Brain pericyte (primary cell): Measurements from ENCODE around the gene EIF3I.

Experiments
- DNase-seq: peaks from one replicate; pipeline ENCODE4 v3.0.0-alpha.2; 2012; ENCODE audit warnings: low read depth, low spot score

Gene EIF3I

DNA sequence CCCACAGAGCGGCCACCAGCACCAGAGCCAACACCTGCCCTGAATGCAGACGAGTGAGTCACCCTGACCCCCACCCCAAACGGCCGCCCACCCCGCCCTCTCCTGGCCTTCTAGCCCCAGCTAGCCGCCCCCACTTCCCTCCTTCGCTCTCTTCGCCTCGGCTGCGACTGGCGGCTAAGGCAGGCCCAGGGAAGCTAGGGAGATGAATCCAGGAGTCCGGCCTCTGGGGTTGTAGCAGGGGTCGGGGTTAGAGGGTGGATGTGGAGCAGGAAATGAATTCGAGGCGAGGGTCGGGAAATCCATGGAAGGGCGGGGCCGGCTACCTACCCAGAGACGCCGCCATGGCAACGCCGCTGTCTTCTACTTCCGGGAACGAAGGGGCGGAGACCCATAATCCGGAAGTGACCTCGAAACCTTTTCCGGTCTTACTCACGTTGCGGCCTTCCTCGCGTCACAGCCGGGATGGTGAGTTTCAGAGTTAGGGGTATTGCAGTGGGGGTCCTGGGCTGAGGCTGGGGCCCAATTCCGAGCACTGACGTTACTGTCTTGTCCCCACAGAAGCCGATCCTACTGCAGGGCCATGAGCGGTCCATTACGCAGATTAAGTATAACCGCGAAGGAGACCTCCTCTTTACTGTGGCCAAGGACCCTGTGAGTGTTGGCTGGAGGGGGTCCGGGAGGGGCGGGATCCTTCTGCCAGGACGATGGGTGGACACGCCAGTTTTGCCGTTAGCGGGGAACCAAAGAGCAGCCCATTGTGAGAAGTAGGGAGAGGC, at the start of gene EIF3I, which contains the start of gene TMEM234:
Gene EIF3I (plus strand): TSS at position 428 of the 776 bp plus-strand sequence. CDS start 35 bp downstream, at position 463.
Gene TMEM234 (minus strand): TSS at position 374 of the 776 bp plus-strand sequence. CDS start 31 bp downstream, at position 343.
- peak; percentile 71 for DNase-seq

GRCh38 chr1:32172621-32173245, 49.5 kb upstream of the EIF3I start:
- DNase-seq: no peak

DNA sequence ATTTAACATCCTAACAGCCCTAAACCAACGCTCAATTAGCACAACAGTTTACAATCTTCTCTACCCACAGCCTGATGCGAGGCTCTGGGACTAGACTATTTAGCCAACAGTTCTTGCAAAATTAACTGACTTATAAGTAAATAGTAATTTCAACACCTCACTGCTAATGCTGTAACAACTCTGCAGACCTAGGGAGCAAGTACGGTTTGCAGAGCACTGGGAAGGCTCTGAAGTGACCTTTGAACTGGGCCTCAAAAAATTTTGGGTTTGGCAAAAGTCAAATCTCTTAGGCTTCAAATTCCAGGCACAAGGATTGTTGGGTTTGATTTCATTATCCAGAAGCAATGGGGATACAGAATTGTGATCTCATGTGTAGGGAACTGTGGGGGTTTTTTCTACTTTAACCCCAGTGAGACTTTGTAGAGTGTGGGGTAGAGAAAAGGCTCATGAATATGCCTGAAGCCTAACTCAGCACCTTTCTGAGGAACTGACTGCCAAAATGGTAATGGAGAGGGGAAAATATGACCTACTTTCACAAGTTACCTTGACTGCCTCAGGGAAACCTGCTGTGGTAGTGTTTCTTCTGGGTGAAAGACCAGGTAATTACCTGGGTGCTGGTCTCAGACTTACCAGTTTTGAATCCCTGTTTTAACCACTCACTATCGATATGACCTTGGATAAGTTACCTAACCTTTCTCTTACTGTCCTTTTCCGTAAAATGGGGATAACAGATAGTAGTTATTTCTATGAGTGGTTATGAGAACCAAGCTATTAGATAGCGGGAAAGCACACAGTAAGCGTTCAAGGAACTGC, 43.6 kb upstream of the EIF3I start:
- no peak for DNase-seq

DNA sequence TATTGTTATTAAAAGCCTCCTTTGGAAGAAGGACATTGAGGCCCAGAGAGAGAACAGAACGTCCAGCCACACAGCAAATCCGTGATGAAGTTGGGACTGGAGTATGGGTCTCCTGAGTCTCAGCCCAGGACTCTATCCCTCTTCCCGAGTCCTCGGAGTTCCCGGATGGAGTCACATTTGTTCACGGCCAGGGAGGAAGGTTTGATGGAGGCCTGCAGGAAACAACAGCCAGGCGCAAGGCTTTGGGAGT, 43.1 kb upstream of the EIF3I start:
- DNase-seq: no peak

DNA sequence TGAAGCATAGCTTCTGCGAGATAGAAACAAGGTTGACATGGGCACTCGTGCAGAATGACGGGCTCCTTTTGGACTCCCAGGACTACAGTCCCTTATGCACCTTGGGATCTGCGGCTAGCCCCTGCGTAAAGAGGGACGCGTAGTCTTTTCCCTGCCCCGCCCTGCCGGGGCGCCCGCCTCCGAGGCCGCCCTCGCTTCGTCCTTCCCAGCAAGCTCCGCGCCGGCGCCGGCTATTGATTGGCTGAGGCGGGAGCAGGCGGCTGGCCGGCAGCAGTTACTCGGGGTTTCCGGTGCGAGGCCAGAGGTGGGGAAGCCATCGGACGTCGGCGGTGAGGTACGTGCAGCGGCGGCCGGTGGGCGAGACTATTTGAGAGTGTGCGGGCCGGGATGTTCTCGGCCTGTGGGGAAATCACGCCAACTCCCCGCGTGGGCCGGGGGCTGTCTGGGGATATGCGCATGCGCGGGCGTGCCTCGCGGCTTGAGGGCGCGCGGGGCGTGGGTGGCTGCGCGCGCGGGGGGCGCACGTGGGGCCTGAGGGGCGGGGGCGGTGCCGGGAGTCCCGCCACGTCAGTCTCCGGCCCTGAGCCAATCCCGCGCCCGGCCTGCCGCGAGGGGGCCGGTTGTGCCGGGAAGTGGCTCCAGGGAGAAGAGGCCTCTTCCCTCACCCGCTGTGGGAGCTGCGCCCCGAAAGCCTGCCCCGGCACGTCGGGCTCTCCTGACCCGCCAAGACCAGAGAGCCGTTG, 42.6 kb upstream of the EIF3I start, which contains the start of gene TXLNA:
Gene TXLNA (plus strand): TSS at position 233 of the 743 bp plus-strand sequence. CDS start 671 bp downstream, outside the sequence.
- peak; percentile 66 for DNase-seq

DNA sequence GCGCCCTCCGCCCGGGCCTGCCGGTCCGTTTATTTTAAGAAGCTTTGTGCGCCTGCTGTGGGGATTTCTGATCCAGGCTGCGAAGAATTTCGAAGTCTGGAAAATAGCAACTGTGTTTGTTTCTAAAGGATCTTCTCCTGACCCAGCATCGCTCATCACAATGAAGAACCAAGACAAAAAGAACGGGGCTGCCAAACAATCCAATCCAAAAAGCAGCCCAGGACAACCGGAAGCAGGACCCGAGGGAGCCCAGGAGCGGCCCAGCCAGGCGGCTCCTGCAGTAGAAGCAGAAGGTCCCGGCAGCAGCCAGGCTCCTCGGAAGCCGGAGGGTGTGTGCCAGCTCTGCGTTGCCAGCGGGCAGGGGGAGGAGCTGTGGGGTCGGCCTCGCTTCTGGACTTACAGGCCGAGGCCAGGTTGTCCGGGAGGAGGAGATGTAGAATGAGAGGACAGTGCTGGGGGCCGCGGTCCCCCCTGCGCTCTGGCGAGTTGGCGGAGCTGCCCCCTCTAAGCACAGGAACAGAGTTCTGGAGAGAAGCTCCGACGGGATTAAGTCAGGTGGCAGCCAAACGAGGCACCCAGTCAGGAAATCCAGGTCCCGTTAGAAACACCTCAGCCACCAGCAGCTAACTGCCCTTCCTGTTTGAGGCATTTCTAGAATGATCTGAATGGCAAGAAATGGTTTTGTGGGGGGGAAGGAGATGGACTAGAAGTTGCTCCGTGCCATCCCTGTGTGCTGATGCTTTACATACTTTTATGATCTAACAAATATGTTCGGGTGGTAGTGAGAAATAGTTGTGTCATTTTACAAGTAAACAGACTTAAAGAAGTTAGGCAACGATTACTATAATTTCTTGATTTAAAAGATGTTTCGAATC, 41.8 kb upstream of the EIF3I start:
- DNase-seq: no peak

GRCh38 chr1:32181065-32181464, 41.1 kb upstream of the EIF3I start:
- DNase-seq: no peak

- no peak for DNase-seq
Measured at GRCh38 chr1:32181563-32181962, 40.6 kb upstream of the EIF3I start.

GRCh38 chr1:32182060-32182459, 40.1 kb upstream of the EIF3I start:
- DNase-seq: no peak

DNA sequence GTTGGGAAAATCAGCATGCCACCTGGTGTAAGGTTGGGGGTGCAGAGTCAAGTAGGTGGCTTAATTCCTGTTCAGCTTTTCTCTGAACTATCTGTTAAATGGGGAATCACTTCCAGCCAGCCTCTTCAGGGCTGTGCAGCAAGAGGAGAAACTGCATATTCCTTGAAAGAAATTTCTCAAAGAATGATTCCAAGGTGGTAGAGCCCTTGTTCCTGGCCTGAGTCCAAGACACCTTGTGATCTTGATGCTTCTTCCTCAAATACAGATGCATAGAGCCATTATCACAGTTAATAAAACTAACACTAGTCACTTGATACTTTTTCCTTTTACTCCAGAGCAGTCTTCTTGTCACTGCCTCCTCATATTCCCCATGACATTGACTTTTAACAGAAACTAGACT, 37.6 kb upstream of the EIF3I start:
- no peak for DNase-seq

- no peak for DNase-seq
Measured at GRCh38 chr1:32186077-32186476, 36.1 kb upstream of the EIF3I start.

DNA sequence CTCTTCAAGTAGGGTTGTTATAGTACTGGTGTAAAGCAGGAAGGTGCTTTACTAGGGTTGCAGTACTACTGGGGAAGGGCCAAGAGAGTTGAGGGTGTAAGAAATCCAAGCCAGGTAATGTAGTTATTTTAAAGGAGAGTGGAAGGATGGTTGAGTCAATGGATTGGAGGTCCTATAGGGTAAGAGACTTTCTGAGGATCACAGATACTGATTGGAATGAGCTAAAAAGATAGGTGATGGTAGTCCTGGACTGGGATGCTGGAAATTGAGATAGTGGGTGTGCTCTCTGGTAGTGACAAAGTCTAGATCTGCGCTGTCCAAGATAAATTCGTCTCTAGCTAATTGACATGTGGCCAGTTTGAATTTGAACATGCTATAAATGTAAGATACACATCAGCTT, 35.7 kb upstream of the EIF3I start:
- DNase-seq: no peak

- no peak for DNase-seq
Measured at GRCh38 chr1:32187850-32188249, 34.4 kb upstream of the EIF3I start.

GRCh38 chr1:32192220-32192948, 29.8 kb upstream of the EIF3I start:
- no peak for DNase-seq

DNA sequence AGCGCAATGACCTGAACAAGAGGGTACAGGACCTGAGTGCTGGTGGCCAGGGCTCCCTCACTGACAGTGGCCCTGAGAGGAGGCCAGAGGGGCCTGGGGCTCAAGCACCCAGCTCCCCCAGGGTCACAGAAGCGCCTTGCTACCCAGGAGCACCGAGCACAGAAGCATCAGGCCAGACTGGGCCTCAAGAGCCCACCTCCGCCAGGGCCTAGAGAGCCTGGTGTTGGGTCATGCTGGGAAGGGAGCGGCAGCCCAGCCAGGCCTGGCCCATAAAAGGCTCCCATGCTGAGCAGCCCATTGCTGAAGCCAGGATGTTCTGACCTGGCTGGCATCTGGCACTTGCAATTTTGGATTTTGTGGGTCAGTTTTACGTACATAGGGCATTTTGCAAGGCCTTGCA, 27.2 kb upstream of the EIF3I start:
- no peak for DNase-seq

- no peak for DNase-seq
Measured at GRCh38 chr1:32195531-32195930, 26.7 kb upstream of the EIF3I start.

DNA sequence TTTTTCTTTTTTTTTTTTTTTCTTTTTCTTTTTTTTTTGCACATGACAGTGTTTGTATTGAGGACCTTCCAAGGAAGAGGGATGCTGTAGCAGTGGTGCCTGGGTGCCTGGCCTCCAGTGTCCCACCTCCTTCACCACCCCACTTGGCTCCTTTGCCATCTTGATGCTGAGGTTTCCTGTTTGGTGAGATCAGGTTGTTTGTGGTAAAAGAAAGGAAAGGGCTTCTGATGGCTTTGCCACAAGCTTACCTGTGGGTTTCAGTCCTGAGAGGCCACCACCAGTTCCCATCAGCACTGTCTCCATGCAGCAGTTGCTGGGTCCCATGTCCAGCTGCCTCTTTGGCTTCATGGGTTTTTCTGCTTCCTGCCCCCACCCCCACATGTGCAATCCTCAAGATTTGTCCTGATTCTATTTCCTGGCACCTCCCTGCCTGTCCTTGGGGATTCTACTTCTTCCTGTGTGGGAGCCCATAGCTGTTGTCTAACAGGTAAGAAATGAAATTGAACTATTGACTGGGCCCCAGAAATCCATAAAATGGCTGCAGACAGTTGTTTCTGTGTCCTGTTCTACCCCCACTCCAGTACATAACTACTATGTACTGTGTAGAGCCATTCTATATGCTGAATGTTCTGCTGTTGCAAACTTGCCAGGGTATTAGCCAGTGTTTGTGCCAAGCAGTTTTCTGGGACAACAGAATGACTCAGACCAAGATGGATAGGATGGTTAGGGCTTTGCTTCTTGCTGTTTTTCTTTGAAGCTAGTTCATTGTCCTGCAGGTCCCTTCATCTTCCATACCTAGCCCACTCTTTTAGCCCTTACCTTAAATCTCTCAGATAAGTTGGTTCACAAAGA, 26.0 kb upstream of the EIF3I start:
- DNase-seq: no peak

DNA sequence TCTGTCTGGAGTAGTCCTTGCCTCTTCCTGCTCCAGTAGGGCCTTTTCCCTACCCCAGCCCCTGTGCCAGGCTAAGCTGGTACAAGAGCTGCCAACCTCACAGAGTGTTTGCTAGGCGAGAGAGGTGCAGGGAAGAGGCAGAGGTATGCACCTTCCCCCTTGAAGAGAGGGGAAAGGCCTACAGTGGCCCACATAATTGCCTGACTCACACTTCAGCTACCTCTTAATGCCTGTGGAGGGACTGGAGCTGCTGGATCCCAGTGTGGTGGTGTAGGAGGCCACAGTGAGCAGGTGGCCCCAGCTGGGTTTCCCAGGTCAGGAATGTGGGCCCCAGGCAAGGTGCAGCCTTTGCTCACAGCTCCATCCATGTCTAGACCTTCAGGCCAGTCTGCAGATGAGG, 25.1 kb upstream of the EIF3I start:
- no peak for DNase-seq

DNA sequence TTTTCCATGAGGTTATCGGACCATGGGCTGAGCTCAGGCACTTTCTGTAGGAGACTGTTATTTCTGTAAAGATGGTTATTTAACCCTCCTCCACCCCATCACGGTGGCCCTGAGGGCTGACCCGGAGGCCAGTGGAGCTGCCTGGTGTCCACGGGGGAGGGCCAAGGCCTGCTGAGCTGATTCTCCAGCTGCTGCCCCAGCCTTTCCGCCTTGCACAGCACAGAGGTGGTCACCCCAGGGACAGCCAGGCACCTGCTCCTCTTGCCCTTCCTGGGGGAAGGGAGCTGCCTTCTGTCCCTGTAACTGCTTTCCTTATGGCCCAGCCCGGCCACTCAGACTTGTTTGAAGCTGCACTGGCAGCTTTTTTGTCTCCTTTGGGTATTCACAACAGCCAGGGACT, 24.4 kb upstream of the EIF3I start:
- DNase-seq: no peak
